Osteoblast (primary cell): Measurements from ENCODE around the gene ANGEL2. TPM values are rescaled to one million over a fixed set of nuclear protein-coding genes. Genes with fewer than 3 reads are reported as not detected.
A peak's percentile ranks its signal among the peaks of the same experiment; 100 is the strongest.

Experiments
- DNase-seq: peaks from one replicate; pipeline ENCODE4 v3.0.0; 2011; ENCODE audit warnings: low spot score, mixed read lengths; ENCODE audit not compliant: insufficient read length; ENCODE audit errors: missing footprints
- H2AFZ ChIP-seq: 2 replicates; pipeline ENCODE4 v1.6.0; 2011; ENCODE audit warnings: mild to moderate bottlenecking, low read length
- H3K27ac ChIP-seq: 2 replicates; pipeline ENCODE4 v1.5.1; 2011; ENCODE audit warnings: mild to moderate bottlenecking, low read depth, low read length, moderate library complexity
- H3K27me3 ChIP-seq: 2 replicates; pipeline ENCODE4 v1.6.0; 2012; ENCODE audit warnings: mild to moderate bottlenecking, control low read depth, inconsistent platforms, low read length, moderate library complexity; ENCODE audit not compliant: insufficient read depth
- H3K36me3 ChIP-seq: 2 replicates; pipeline ENCODE4 v1.5.1; 2011; ENCODE audit warnings: mild to moderate bottlenecking, low read length, control low read depth, moderate library complexity; ENCODE audit not compliant: insufficient read depth
- H3K4me1 ChIP-seq: 2 replicates; pipeline ENCODE4 v1.5.1; 2011; ENCODE audit warnings: mild to moderate bottlenecking, low read length, control low read depth, moderate library complexity; ENCODE audit not compliant: insufficient read depth
- H3K4me2 ChIP-seq: 2 replicates; pipeline ENCODE4 v1.6.0; 2011; ENCODE audit warnings: mild to moderate bottlenecking, low read length; ENCODE audit not compliant: insufficient read depth
- H3K4me3 ChIP-seq: fragments of 200-600 bp; sonication (generic); 3 replicates; pipeline ENCODE4 v1.5.1; 2012; ENCODE audit warnings: mild to moderate bottlenecking, low read length, inconsistent platforms; ENCODE audit not compliant: insufficient read depth
- H3K79me2 ChIP-seq: 2 replicates; pipeline ENCODE4 v1.6.0; 2012; ENCODE audit warnings: mild to moderate bottlenecking, low read length, control low read depth, inconsistent platforms; ENCODE audit not compliant: insufficient read depth
- H3K9me3 ChIP-seq: 2 replicates; pipeline ENCODE4 v1.5.1; 2011; ENCODE audit warnings: low read depth, low read length, control low read depth
- H4K20me1 ChIP-seq: 2 replicates; pipeline ENCODE4 v1.6.0; 2012; ENCODE audit warnings: mild to moderate bottlenecking, low read length, control low read depth; ENCODE audit not compliant: insufficient read depth
- total RNA-seq: library from RNA; depleted of rRNA; stranded (reverse); fragments of >200 nt; gene quantifications from 2 replicates; pipeline ENCODE4 v1.2.3, GENCODE V29; 2012
- TF ChIP-seq, protein P1 (sequence below): IDR thresholded peaks from 2 replicates; pipeline ENCODE4 v1.5.1; 2011; ENCODE audit warnings: mild to moderate bottlenecking, low read depth, low read length, moderate library complexity; ENCODE audit errors: extremely low read depth

ANGEL2 gene, protein sequence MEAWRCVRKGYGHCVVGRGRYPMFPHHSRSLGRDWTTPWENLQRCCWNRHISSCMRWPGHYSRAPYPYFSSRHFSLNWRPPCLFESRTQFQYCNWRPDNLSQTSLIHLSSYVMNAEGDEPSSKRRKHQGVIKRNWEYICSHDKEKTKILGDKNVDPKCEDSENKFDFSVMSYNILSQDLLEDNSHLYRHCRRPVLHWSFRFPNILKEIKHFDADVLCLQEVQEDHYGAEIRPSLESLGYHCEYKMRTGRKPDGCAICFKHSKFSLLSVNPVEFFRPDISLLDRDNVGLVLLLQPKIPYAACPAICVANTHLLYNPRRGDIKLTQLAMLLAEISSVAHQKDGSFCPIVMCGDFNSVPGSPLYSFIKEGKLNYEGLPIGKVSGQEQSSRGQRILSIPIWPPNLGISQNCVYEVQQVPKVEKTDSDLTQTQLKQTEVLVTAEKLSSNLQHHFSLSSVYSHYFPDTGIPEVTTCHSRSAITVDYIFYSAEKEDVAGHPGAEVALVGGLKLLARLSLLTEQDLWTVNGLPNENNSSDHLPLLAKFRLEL
- 46.3 and 59.2 TPM in 2 replicates for total RNA-seq

DNA sequence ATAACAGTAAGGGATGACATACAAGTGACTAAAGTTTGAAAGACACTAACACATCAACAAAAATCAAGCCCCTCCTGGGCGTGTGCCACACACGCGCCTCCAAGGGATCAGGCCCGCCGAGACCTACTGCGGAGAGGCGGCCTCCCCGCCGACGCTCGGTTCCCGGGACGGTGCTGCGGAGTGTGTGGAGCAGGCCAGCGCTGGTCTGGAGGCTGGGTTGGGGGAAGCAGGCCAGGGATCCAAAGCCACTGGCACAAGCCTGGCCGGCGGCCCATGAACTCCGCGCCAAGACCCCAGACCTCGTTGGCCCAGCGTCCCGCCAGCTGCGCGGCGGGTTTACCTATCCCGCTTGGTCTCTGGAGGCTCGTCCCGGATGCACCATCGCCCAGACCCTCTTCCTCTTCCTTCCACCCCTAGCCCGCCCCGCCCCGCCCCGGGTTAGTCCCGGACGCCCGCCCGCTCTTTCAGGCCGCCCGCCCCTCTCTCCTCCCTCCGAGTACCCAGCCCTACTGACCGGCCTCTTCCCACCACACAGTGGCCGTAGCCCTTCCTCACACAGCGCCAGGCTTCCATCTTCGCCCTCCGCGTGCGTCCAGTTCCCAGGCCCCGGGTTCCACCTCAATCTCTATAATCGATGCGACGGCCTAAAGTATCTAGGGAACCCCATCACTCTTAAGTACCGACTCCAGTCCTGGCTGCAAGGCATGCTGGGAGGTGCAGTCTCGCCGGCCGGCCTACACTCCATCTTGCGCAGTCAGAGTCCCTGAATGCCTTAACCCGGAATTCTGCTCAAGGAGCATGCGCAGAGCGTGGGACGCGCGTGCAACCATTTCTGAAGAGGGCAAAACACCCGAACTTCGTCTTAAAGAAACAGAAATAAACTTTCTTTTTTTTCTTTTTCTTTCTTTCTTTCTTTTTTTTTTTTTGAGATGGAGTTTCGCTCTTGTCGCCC, at the start of gene ANGEL2:
TSS of gene ANGEL2 (minus strand) at position 769 of the 952 bp plus-strand sequence. CDS start at position 573, 196 bp downstream.
- Histone ChIP-seq H3K4me3 (peak within 1 kb of the TSS; percentile 91), H3K4me1 (peaks cover 10% of the 10 kb centered on the region), H4K20me1 (no peaks in the 10 kb centered on the region), H3K4me2 (peak within 1 kb of the TSS; percentile 83), H3K79me2 (peaks cover 48% of the 10 kb centered on the region), H2AFZ (peak within 1 kb of the TSS; percentile 100), H3K9me3 (no peaks in the 10 kb centered on the region), H3K27ac (peak within 1 kb of the TSS; percentile 72), H3K36me3 (peaks cover 18% of the 10 kb centered on the region), H3K27me3 (no peaks in the 10 kb centered on the region)
- TF ChIP-seq, protein P1, sequence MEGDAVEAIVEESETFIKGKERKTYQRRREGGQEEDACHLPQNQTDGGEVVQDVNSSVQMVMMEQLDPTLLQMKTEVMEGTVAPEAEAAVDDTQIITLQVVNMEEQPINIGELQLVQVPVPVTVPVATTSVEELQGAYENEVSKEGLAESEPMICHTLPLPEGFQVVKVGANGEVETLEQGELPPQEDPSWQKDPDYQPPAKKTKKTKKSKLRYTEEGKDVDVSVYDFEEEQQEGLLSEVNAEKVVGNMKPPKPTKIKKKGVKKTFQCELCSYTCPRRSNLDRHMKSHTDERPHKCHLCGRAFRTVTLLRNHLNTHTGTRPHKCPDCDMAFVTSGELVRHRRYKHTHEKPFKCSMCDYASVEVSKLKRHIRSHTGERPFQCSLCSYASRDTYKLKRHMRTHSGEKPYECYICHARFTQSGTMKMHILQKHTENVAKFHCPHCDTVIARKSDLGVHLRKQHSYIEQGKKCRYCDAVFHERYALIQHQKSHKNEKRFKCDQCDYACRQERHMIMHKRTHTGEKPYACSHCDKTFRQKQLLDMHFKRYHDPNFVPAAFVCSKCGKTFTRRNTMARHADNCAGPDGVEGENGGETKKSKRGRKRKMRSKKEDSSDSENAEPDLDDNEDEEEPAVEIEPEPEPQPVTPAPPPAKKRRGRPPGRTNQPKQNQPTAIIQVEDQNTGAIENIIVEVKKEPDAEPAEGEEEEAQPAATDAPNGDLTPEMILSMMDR, result no peak
- peak; percentile 93 for DNase-seq

DNA sequence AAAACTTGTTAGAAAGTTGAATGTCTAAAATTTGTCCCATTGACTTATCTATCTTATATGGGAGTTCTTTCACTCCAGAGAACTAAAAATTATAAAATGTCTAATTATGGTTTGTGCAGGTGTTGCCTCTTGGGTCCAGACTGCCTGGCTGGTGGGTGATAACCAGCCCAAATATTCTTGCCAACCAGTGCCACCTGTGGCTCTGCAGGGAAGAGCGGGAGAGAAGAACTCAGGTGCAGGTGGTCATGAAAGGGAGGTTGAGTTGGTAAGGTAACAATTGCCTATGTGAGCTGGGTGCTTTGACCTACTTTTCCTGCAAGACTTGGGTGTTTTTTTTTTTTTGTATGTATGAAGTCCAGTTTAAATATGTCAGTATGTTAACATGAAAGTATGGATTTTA, 45.6 kb upstream of the ANGEL2 start:
- TF ChIP-seq, protein P1, result no peak
- peaks cover 93% of the 10 kb centered on the region for H3K79me2 ChIP-seq
- no peak overlapping the region for H3K4me2 ChIP-seq
- H4K20me1 ChIP-seq, result peaks cover 23% of the 10 kb centered on the region
- no peak overlapping the region for H2AFZ ChIP-seq
- no peaks in the 10 kb centered on the region for H3K9me3 ChIP-seq
- H3K36me3 ChIP-seq, result no peaks in the 10 kb centered on the region
- no peak overlapping the region for H3K27ac ChIP-seq
- H3K4me1 ChIP-seq, result no peaks in the 10 kb centered on the region
- no peak overlapping the region for H3K4me3 ChIP-seq
- no peaks in the 10 kb centered on the region for H3K27me3 ChIP-seq
- no peak for DNase-seq

DNA sequence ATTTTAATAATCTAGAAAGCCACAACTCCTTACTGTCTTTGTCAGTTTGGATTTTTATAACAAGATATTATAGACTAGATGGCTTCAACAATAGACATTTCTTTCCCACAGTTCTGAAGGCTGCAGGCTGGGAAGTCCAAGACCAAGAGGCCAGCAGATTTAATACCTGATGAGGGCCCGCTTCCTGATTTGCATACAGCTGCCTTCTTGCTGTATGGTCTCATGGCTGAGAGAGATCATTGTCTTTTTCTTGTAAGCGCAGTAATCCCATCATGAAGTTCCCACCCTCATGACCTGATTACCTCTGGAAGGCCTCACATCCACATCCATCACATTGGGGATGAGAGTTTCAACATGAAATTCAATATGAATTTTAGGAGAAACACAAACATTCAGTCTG, 45.2 kb upstream of the ANGEL2 start:
- no peak overlapping the region for H3K4me3 ChIP-seq
- TF ChIP-seq, protein P1, result no peak
- H3K36me3 ChIP-seq, result no peaks in the 10 kb centered on the region
- no peaks in the 10 kb centered on the region for H3K9me3 ChIP-seq
- H3K4me2 ChIP-seq, result no peak overlapping the region
- DNase-seq, result no peak
- H3K4me1 ChIP-seq, result no peaks in the 10 kb centered on the region
- no peak overlapping the region for H3K27ac ChIP-seq
- no peaks in the 10 kb centered on the region for H3K27me3 ChIP-seq
- peaks cover 94% of the 10 kb centered on the region for H3K79me2 ChIP-seq
- peaks cover 28% of the 10 kb centered on the region for H4K20me1 ChIP-seq
- H2AFZ ChIP-seq, result no peak overlapping the region
